Hepatocyte (in vitro differentiated cells): ENCODE results near the gene INPP5D. TPM values are rescaled to one million over a fixed set of nuclear protein-coding genes. Genes with fewer than 3 reads are reported as not detected.
A peak's percentile ranks its signal among the peaks of the same experiment; 100 is the strongest.

ENCODE experiments used
- DNase-seq: peaks from one replicate; pipeline ENCODE4 v3.0.0-alpha.2; 2016; ENCODE audit warnings: low spot score
- H2AFZ ChIP-seq: fragments of 200-600 bp; sonication (generic); 2 replicates; pipeline ENCODE4 v1.6.0; 2016; ENCODE audit warnings: antibody characterized with exemption, mild to moderate bottlenecking
- H3K27ac ChIP-seq: fragments of 200-600 bp; sonication (generic); 2 replicates; pipeline ENCODE4 v1.5.1; 2016; ENCODE audit warnings: mild to moderate bottlenecking
- H3K27me3 ChIP-seq: fragments of 200-600 bp; sonication (generic); 2 replicates; pipeline ENCODE4 v1.6.1; 2016
- H3K36me3 ChIP-seq: fragments of 200-600 bp; sonication (generic); replicated peaks from 2 replicates; pipeline ENCODE4 v1.5.1; 2016; ENCODE audit warnings: low read depth; ENCODE audit not compliant: insufficient read depth
- H3K4me1 ChIP-seq: fragments of 200-600 bp; sonication (generic); 2 replicates; pipeline ENCODE4 v1.5.1; 2016; ENCODE audit warnings: mild to moderate bottlenecking, moderate library complexity; ENCODE audit not compliant: insufficient read depth
- H3K4me2 ChIP-seq: fragments of 200-600 bp; sonication (generic); 2 replicates; pipeline ENCODE4 v1.6.0; 2016
- H3K4me3 ChIP-seq: fragments of 200-600 bp; sonication (generic); 2 replicates; pipeline ENCODE4 v1.5.1; 2016; ENCODE audit warnings: mild to moderate bottlenecking
- H3K79me2 ChIP-seq: fragments of 200-600 bp; sonication (generic); 2 replicates; pipeline ENCODE4 v1.6.0; 2017; ENCODE audit warnings: mild to moderate bottlenecking
- H3K9me2 ChIP-seq: fragments of 200-600 bp; sonication (generic); replicated peaks from 2 replicates; pipeline ENCODE4 v1.6.0; 2017; ENCODE audit warnings: mild to moderate bottlenecking; ENCODE audit not compliant: insufficient read depth
- H3K9me3 ChIP-seq: fragments of 200-600 bp; sonication (generic); 2 replicates; pipeline ENCODE4 v1.5.1; 2016; ENCODE audit warnings: low read depth, mild to moderate bottlenecking
- H4K20me1 ChIP-seq: fragments of 200-600 bp; sonication (generic); 2 replicates; pipeline ENCODE4 v1.6.0; 2016; ENCODE audit warnings: mild to moderate bottlenecking; ENCODE audit not compliant: insufficient read depth, poor library complexity, severe bottlenecking
- CTCF ChIP-seq: fragments of 200-600 bp; sonication (generic); IDR thresholded peaks from 2 replicates; pipeline ENCODE4 v1.5.1; 2016; ENCODE audit warnings: antibody characterized with exemption, mild to moderate bottlenecking; ENCODE audit not compliant: poor library complexity
- EZH2 ChIP-seq: fragments of 200-600 bp; sonication (generic); IDR thresholded peaks from 2 replicates; pipeline ENCODE4 v1.6.1; 2016; ENCODE audit warnings: antibody characterized with exemption, mild to moderate bottlenecking, borderline replicate concordance
- EZH2phosphoT487 ChIP-seq: fragments of 200-600 bp; sonication (generic); IDR thresholded peaks from one replicate; pipeline ENCODE4 v1.6.1; 2018; ENCODE audit warnings: antibody characterized with exemption, mild to moderate bottlenecking, low read depth, moderate library complexity; ENCODE audit not compliant: unreplicated experiment, severe bottlenecking
- WGBS: methylation state at CpG from one replicate; pipeline ENCODE4 v1.1.6; 2016; ENCODE audit warnings: low lambda C conversion rate; ENCODE audit errors: missing lambda C conversion rate; 5-methylcytosine and 5-hydroxymethylcytosine counted together
- polyA plus RNA-seq: library from polyadenylated mRNA; unstranded; fragments of >200 nt; fragmentation: Nextera tagmentation; extraction: Ambion mirVana; gene quantifications from 2 replicates; pipeline ENCODE4 v1.2.1, GENCODE V29; 2016
- total RNA-seq: library from RNA; depleted of rRNA; stranded (reverse); fragments of >200 nt; gene quantifications from 2 replicates; pipeline ENCODE4 v1.2.3, GENCODE V29; 2014

INPP5D gene
- total and polyA plus RNA-seq, 2 experiments from 2014 or later = 3.3 to 5.2 TPM

- Histone ChIP-seq H3K27ac (no peak overlapping the region), H3K4me1 (peaks cover 5% of the 10 kb centered on the region), H3K4me2 (no peak overlapping the region), H3K27me3 (no peaks in the 10 kb centered on the region), H3K9me3 (no peaks in the 10 kb centered on the region), H4K20me1 (no peaks in the 10 kb centered on the region), H3K9me2 (no peaks in the 10 kb centered on the region), H3K36me3 (no peaks in the 10 kb centered on the region), H3K4me3 (no peak overlapping the region), H3K79me2 (peaks cover 37% of the 10 kb centered on the region), H2AFZ (peak overlapping the region; percentile 79)
- no peak for TF ChIP-seq EZH2phosphoT487
- TF ChIP-seq CTCF = no peak
- no peak for TF ChIP-seq EZH2
- no peak for DNase-seq
- WGBS = 97% methylated on average over 9 of the region's 9 CpGs
Measured at GRCh38 chr2:233250568-233250967, 190.4 kb downstream of the INPP5D start.

GRCh38 chr2:233250985-233251305 is 190.8 kb downstream of the INPP5D start:
- TF ChIP-seq EZH2phosphoT487 (no peak), EZH2 (no peak), CTCF (no peak)
- peak overlapping the region; percentile 85 for H3K27ac ChIP-seq
- H3K36me3 ChIP-seq = no peaks in the 10 kb centered on the region
- no peaks in the 10 kb centered on the region for H4K20me1 ChIP-seq
- H3K4me1 ChIP-seq = peaks cover 5% of the 10 kb centered on the region
- no peaks in the 10 kb centered on the region for H3K9me2 ChIP-seq
- DNase-seq = no peak
- peak overlapping the region; percentile 69 for H3K4me2 ChIP-seq
- no peaks in the 10 kb centered on the region for H3K9me3 ChIP-seq
- 84% methylated on average over 1 of the region's 1 CpG for WGBS
- no peak overlapping the region for H3K4me3 ChIP-seq
- no peaks in the 10 kb centered on the region for H3K27me3 ChIP-seq
- H2AFZ ChIP-seq = peak overlapping the region; percentile 79
- H3K79me2 ChIP-seq = peaks cover 40% of the 10 kb centered on the region

- Histone ChIP-seq H4K20me1 (no peaks in the 10 kb centered on the region), H3K9me2 (no peaks in the 10 kb centered on the region), H3K4me3 (peak within 1 kb of the TSS; percentile 73), H2AFZ (peak within 1 kb of the TSS; percentile 89), H3K9me3 (no peaks in the 10 kb centered on the region), H3K4me1 (peaks cover 5% of the 10 kb centered on the region), H3K27me3 (no peaks in the 10 kb centered on the region), H3K27ac (peak within 1 kb of the TSS; percentile 86), H3K36me3 (no peaks in the 10 kb centered on the region), H3K79me2 (peaks cover 45% of the 10 kb centered on the region), H3K4me2 (peak within 1 kb of the TSS; percentile 88)
- peak; percentile 98 for DNase-seq
- WGBS = under 1% methylated on average over 72 of the region's 75 CpGs
- no peak for TF ChIP-seq EZH2
- TF ChIP-seq CTCF = peak; percentile 99
Measured at GRCh38 chr2:233251306-233252116, 191.4 kb downstream of the INPP5D start, which contains the start of gene ATG16L1. TSS of gene ATG16L1 (plus strand) at chr2:233251673. CDS start at chr2:233251828, 155 bp downstream.
